Tibial nerve (tissue), 4 donors: Measurements from ENCODE around the gene CDK6.

Source experiments
- CTCF ChIP-seq, 5 experiments: fragments of 200-600 bp in 3 of 5; fragments of 450-650 bp in 2 of 5; sonication (generic) in 3 of 5; IDR thresholded peaks; one replicate each; pipeline ENCODE4 v1.5.1; 2016 to 2019; ENCODE audit warnings: antibody characterized with exemption in 5 of 5, mild to moderate bottlenecking in 3 of 5, moderate library complexity in 2 of 5
- EP300 ChIP-seq, 2 donors: sonication (generic); formaldehyde crosslinking; IDR thresholded peaks; one replicate each; pipeline ENCODE4 v1.6.1; 2017; ENCODE audit warnings: antibody characterized with exemption in 2 of 2, mild to moderate bottlenecking in 1 of 2
- POLR2A ChIP-seq, 2 donors: fragments of 450-650 bp; IDR thresholded peaks; one replicate each; pipeline ENCODE4 v1.6.1; 2017; ENCODE audit warnings: antibody characterized with exemption in 2 of 2, mild to moderate bottlenecking in 2 of 2, moderate library complexity in 2 of 2

DNA sequence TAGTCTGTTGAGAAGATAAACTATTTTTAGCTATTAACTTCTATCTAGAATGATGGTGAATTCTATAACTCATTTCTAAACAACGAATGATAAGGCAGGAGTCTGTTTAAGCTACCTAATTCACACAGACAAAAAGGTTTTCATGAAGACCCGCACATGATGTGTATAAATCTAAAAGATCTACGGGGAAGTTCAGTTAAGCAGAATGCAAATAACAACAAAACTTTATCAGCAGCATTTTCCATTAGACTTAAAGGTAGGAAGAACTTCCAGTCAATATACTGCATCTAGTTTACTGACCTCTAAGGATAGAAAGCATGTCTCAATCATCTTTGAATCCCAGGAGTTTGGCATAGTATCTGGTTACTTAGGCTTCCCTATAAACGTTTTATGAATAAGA lies 62.6 kb downstream of the CDK6 start:
- TF ChIP-seq CTCF (IDR thresholded peaks at IDR 0.05), result no peak
- no peak for TF ChIP-seq POLR2A (IDR thresholded peaks at IDR 0.05)
- TF ChIP-seq EP300 (IDR thresholded peaks at IDR 0.05), result no peak
